Measurements from ENCODE around the gene RAPGEF1. TPM values are rescaled to one million over a fixed set of nuclear protein-coding genes. Genes with fewer than 3 reads are reported as not detected.

RAPGEF1 gene
- total and polyA plus RNA-seq, 2 experiments from 2014 or later = 9.9 to 82.8 TPM

DNA sequence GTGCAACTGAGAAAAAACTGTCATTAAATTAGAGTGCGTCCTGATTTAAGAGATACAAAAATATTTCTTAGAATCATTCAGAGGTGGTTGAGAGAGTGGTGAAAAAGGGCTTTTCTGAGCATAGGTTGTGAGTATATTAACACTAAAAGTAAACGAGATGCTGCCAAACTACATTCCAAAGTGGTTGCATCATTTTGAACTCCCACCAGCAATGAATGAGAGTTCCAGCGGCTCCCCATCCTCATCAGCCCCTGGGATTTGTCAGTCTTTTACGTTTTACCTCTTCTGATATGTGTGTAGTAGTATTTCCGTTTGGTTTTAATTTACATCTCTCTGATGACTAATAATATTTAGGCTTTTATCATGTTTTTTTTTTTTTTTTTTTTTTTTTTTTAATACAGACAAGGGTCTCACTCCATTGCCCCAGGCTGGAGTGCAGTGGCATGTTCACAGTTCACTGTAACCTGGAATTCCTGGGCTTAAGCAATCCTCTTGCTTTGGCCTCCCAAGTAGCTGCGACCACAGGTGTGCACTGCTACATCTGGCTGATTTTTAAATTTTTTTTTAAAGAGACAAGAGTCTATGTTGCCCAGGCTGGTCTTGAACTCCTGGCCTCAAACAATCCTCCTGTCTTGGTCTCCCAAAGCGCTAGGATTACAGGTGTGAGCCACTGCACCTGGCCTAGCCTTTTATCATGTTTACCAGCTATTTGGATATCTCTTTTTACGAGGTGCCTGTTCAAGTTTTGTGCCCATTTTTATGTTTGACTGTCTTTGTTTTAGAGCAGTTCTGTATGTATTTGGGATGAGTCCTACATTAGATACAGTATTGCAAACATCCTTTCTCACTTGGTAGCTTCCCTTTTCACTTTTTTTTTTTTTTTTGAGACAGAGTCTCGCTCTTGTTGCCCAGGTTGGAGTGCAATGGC is 177.6 kb downstream of the RAPGEF1 start:
- Mint-ChIP-seq H3K9me3 (peaks cover 58% of the 10 kb centered on the region), H3K4me3 (no peak overlapping the region; the same call in 2 of the 3 replicates), H3K4me1 (peaks cover 5% of the 10 kb centered on the region; the same call in 2 of the 3 replicates), H3K27me3 (ENCODE audit: insufficient read depth, low read depth, poor library complexity) (peaks cover 8% of the 10 kb centered on the region), H3K27ac (no peak overlapping the region; the same call in 1 of the 2 replicates), H3K36me3 (ENCODE audit: low read depth) (peaks cover 28% of the 10 kb centered on the region; the same call in 2 of the 3 replicates)
- no peaks in the 10 kb centered on the region for H3K79me2 ChIP-seq (replicated peaks; ENCODE audit: insufficient read depth)
- H3K36me3 ChIP-seq (ENCODE audit: insufficient read depth) = no peaks in the 10 kb centered on the region
- no peak overlapping the region for H3K4me3 ChIP-seq
- no peaks in the 10 kb centered on the region for H4K20me1 ChIP-seq (replicated peaks; ENCODE audit: insufficient read depth)
- no peak overlapping the region for H2AFZ ChIP-seq
- peak; percentile 46; the same call in 2 of the 3 replicates for ATAC-seq
- no peaks in the 10 kb centered on the region for H3F3A ChIP-seq (replicated peaks; ENCODE audit: low read depth)
- H3K27me3 ChIP-seq (ENCODE audit: insufficient read depth) = no peaks in the 10 kb centered on the region
- DNase-seq (ENCODE audit: low spot score) = peak; percentile 58
- TF ChIP-seq, protein P1, sequence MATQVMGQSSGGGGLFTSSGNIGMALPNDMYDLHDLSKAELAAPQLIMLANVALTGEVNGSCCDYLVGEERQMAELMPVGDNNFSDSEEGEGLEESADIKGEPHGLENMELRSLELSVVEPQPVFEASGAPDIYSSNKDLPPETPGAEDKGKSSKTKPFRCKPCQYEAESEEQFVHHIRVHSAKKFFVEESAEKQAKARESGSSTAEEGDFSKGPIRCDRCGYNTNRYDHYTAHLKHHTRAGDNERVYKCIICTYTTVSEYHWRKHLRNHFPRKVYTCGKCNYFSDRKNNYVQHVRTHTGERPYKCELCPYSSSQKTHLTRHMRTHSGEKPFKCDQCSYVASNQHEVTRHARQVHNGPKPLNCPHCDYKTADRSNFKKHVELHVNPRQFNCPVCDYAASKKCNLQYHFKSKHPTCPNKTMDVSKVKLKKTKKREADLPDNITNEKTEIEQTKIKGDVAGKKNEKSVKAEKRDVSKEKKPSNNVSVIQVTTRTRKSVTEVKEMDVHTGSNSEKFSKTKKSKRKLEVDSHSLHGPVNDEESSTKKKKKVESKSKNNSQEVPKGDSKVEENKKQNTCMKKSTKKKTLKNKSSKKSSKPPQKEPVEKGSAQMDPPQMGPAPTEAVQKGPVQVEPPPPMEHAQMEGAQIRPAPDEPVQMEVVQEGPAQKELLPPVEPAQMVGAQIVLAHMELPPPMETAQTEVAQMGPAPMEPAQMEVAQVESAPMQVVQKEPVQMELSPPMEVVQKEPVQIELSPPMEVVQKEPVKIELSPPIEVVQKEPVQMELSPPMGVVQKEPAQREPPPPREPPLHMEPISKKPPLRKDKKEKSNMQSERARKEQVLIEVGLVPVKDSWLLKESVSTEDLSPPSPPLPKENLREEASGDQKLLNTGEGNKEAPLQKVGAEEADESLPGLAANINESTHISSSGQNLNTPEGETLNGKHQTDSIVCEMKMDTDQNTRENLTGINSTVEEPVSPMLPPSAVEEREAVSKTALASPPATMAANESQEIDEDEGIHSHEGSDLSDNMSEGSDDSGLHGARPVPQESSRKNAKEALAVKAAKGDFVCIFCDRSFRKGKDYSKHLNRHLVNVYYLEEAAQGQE (IDR thresholded peaks at IDR 0.05; ENCODE audit: unreplicated experiment) = no peak
- TF ChIP-seq EZH2 (IDR thresholded peaks at IDR 0.05; ENCODE audit: low read depth, unreplicated experiment) = no peak
- TF ChIP-seq EZH2phosphoT487 (IDR thresholded peaks at IDR 0.05; ENCODE audit: unreplicated experiment) = no peak
- TF ChIP-seq, protein P2, sequence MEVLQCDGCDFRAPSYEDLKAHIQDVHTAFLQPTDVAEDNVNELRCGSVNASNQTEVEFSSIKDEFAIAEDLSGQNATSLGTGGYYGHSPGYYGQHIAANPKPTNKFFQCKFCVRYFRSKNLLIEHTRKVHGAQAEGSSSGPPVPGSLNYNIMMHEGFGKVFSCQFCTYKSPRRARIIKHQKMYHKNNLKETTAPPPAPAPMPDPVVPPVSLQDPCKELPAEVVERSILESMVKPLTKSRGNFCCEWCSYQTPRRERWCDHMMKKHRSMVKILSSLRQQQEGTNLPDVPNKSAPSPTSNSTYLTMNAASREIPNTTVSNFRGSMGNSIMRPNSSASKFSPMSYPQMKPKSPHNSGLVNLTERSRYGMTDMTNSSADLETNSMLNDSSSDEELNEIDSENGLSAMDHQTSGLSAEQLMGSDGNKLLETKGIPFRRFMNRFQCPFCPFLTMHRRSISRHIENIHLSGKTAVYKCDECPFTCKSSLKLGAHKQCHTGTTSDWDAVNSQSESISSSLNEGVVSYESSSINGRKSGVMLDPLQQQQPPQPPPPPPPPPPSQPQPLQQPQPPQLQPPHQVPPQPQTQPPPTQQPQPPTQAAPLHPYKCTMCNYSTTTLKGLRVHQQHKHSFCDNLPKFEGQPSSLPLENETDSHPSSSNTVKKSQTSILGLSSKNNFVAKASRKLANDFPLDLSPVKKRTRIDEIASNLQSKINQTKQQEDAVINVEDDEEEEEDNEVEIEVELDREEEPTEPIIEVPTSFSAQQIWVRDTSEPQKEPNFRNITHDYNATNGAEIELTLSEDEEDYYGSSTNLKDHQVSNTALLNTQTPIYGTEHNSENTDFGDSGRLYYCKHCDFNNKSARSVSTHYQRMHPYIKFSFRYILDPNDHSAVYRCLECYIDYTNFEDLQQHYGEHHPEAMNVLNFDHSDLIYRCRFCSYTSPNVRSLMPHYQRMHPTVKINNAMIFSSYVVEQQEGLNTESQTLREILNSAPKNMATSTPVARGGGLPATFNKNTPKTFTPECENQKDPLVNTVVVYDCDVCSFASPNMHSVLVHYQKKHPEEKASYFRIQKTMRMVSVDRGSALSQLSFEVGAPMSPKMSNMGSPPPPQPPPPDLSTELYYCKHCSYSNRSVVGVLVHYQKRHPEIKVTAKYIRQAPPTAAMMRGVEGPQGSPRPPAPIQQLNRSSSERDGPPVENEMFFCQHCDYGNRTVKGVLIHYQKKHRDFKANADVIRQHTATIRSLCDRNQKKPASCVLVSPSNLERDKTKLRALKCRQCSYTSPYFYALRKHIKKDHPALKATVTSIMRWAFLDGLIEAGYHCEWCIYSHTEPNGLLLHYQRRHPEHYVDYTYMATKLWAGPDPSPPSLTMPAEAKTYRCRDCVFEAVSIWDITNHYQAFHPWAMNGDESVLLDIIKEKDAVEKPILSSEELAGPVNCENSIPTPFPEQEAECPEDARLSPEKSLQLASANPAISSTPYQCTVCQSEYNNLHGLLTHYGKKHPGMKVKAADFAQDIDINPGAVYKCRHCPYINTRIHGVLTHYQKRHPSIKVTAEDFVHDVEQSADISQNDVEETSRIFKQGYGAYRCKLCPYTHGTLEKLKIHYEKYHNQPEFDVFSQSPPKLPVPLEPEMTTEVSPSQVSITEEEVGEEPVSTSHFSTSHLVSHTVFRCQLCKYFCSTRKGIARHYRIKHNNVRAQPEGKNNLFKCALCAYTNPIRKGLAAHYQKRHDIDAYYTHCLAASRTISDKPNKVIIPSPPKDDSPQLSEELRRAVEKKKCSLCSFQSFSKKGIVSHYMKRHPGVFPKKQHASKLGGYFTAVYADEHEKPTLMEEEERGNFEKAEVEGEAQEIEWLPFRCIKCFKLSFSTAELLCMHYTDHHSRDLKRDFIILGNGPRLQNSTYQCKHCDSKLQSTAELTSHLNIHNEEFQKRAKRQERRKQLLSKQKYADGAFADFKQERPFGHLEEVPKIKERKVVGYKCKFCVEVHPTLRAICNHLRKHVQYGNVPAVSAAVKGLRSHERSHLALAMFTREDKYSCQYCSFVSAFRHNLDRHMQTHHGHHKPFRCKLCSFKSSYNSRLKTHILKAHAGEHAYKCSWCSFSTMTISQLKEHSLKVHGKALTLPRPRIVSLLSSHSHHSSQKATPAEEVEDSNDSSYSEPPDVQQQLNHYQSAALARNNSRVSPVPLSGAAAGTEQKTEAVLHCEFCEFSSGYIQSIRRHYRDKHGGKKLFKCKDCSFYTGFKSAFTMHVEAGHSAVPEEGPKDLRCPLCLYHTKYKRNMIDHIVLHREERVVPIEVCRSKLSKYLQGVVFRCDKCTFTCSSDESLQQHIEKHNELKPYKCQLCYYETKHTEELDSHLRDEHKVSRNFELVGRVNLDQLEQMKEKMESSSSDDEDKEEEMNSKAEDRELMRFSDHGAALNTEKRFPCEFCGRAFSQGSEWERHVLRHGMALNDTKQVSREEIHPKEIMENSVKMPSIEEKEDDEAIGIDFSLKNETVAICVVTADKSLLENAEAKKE (CRISPR knock-in tag; IDR thresholded peaks at IDR 0.05) = no peak
- TF ChIP-seq CREB1 (CRISPR knock-in tag; IDR thresholded peaks at IDR 0.05; ENCODE audit: low read depth) = no peak
- TF ChIP-seq, protein P3, sequence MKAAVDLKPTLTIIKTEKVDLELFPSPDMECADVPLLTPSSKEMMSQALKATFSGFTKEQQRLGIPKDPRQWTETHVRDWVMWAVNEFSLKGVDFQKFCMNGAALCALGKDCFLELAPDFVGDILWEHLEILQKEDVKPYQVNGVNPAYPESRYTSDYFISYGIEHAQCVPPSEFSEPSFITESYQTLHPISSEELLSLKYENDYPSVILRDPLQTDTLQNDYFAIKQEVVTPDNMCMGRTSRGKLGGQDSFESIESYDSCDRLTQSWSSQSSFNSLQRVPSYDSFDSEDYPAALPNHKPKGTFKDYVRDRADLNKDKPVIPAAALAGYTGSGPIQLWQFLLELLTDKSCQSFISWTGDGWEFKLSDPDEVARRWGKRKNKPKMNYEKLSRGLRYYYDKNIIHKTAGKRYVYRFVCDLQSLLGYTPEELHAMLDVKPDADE (IDR thresholded peaks at IDR 0.05) = no peak
- no peak for TF ChIP-seq POLR2AphosphoS5 (IDR thresholded peaks at IDR 0.05; ENCODE audit: low read depth)
- no peak for TF ChIP-seq NANOG (IDR thresholded peaks at IDR 0.05; ENCODE audit: borderline replicate concordance)
- 0 out of 2 replicates have a peak overlapping the region, but pooled peaks have one; percentile 53 for H3K27ac ChIP-seq (ENCODE audit: low read depth)
- H3K9me2 ChIP-seq (ENCODE audit: insufficient read depth) = no peaks in the 10 kb centered on the region
- peaks cover 3% of the 10 kb centered on the region for H3K4me1 ChIP-seq (ENCODE audit: insufficient read depth)
- H3K4me2 ChIP-seq = 0 out of 2 replicates have a peak overlapping the region, but pooled peaks have one; percentile 34
